ENCODE data around the gene MTA3.

- TF ChIP-seq REST (IDR thresholded peaks at IDR 0.05; ENCODE audit: borderline replicate concordance) (no peak), CTCF (IDR thresholded peaks at IDR 0.05; ENCODE audit: poor library complexity, severe bottlenecking) (no peak), EZH2 (IDR thresholded peaks at IDR 0.05; ENCODE audit: borderline replicate concordance, insufficient read depth, low read length, poor library complexity, severe bottlenecking) (no peak), RAD21 (conservative IDR thresholded peaks at IDR 0.05) (no peak), POLR2AphosphoS5 (IDR thresholded peaks at IDR 0.05) (no peak), SMC3 (conservative IDR thresholded peaks at IDR 0.05; ENCODE audit: poor library complexity) (no peak), TAF1 (IDR thresholded peaks at IDR 0.05; ENCODE audit: low read depth) (no peak)
These were observed 203.2 kb downstream of the MTA3 start for GRCh38 chr2:42771546-42772153.

Data from neural cell (in vitro differentiated cells).